Peyer's patch (tissue), 4 donors: Measurements from ENCODE around the gene PPT2. TPM values are rescaled to one million over a fixed set of nuclear protein-coding genes. Genes with fewer than 3 reads are reported as not detected.
"Not testable (repeated sequence)": the region's sequence is repeated elsewhere in the genome, so short reads cannot be mapped to it uniquely, and the experiment has no call there.

Source experiments
- DNase-seq, 3 donors: peaks; one replicate each; pipeline ENCODE4 v3.0.0-alpha.2; 2017 to 2019
- H3K27ac ChIP-seq, 4 donors: fragments of 200-600 bp; sonication (generic); one replicate each; pipeline ENCODE4 v1.5.1; 2016 to 2019
- H3K27me3 ChIP-seq, 2 donors: fragments of 200-600 bp; sonication (generic); one replicate each; pipeline ENCODE4 v1.5.1; 2019
- H3K36me3 ChIP-seq, 3 donors: fragments of 200-600 bp; sonication (generic); one replicate each; pipeline ENCODE4 v1.5.1; 2016 to 2019
- H3K4me1 ChIP-seq, 4 donors: fragments of 200-600 bp; sonication (generic); one replicate each; pipeline ENCODE4 v1.5.1; 2016 to 2019
- H3K4me3 ChIP-seq, 4 donors: fragments of 200-600 bp; sonication (generic); 1 replicate in 3 of 4; 2 replicates in 1 of 4; pipeline ENCODE4 v1.5.1; 2016 to 2019; ENCODE audit warnings: mild to moderate bottlenecking in 1 of 4
- H3K9me3 ChIP-seq, 4 donors: fragments of 200-600 bp; sonication (generic); one replicate each; pipeline ENCODE4 v1.5.1; 2016 to 2019; ENCODE audit warnings: mild to moderate bottlenecking in 1 of 4
- POLR2A ChIP-seq, 2 donors: fragments of 450-650 bp; IDR thresholded peaks; one replicate each; pipeline ENCODE4 v1.5.1; 2017; ENCODE audit warnings: antibody characterized with exemption in 2 of 2, mild to moderate bottlenecking in 2 of 2, moderate library complexity in 2 of 2
- total RNA-seq, 4 donors: library from RNA; depleted of rRNA; stranded (reverse); fragments of >200 nt; gene quantifications; one replicate each; pipeline ENCODE4 v1.1.0, GENCODE V29; 2016
- TF ChIP-seq, protein P1 (sequence below), 6 experiments: fragments of 450-650 bp in 4 of 6; fragments of 200-600 bp in 2 of 6; sonication (generic) in 1 of 6; IDR thresholded peaks; one replicate each; pipeline ENCODE4 v1.5.1; 2017 to 2019; ENCODE audit warnings: antibody characterized with exemption in 6 of 6, mild to moderate bottlenecking in 3 of 6, moderate library complexity in 1 of 6

The PPT2 gene
- total RNA-seq, 4 donors from 2014 or later = 7.4 to 121 (median 26.9) TPM

GRCh38 chr6:32183030-32183429 lies 29.1 kb downstream of the PPT2 start:
- peak overlapping the region in 1 of 4 donors; percentile 2 for H3K27ac ChIP-seq
- no peak overlapping the region for H3K4me3 ChIP-seq
- no peaks in the 10 kb centered on the region for H3K9me3 ChIP-seq
- peaks cover 0 to 46% (median 6%) of the 10 kb centered on the region in 4 donors for H3K4me1 ChIP-seq
- H3K36me3 ChIP-seq = peaks cover 0 to 66% (median 0%) of the 10 kb centered on the region in 3 donors
- no peaks in the 10 kb centered on the region for H3K27me3 ChIP-seq
- TF ChIP-seq POLR2A (IDR thresholded peaks at IDR 0.05) = no peak
- TF ChIP-seq, protein P1, sequence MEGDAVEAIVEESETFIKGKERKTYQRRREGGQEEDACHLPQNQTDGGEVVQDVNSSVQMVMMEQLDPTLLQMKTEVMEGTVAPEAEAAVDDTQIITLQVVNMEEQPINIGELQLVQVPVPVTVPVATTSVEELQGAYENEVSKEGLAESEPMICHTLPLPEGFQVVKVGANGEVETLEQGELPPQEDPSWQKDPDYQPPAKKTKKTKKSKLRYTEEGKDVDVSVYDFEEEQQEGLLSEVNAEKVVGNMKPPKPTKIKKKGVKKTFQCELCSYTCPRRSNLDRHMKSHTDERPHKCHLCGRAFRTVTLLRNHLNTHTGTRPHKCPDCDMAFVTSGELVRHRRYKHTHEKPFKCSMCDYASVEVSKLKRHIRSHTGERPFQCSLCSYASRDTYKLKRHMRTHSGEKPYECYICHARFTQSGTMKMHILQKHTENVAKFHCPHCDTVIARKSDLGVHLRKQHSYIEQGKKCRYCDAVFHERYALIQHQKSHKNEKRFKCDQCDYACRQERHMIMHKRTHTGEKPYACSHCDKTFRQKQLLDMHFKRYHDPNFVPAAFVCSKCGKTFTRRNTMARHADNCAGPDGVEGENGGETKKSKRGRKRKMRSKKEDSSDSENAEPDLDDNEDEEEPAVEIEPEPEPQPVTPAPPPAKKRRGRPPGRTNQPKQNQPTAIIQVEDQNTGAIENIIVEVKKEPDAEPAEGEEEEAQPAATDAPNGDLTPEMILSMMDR (IDR thresholded peaks at IDR 0.05) = no peak
- DNase-seq = no peak

- no peak for TF ChIP-seq POLR2A (IDR thresholded peaks at IDR 0.05)
- TF ChIP-seq, protein P1 (IDR thresholded peaks at IDR 0.05) = no peak
- peak in 1 of 3 donors; percentile 44 for DNase-seq
- Histone ChIP-seq H3K4me3 (no peak overlapping the region), H3K9me3 (no peaks in the 10 kb centered on the region), H3K27me3 (no peaks in the 10 kb centered on the region), H3K27ac (peak overlapping the region in 1 of 4 donors; percentile 2), H3K4me1 (peaks cover 0 to 52% (median 7%) of the 10 kb centered on the region in 4 donors), H3K36me3 (peaks cover 0 to 66% (median 0%) of the 10 kb centered on the region in 3 donors)
Measured at GRCh38 chr6:32183483-32184083, 29.6 kb downstream of the PPT2 start.

DNA sequence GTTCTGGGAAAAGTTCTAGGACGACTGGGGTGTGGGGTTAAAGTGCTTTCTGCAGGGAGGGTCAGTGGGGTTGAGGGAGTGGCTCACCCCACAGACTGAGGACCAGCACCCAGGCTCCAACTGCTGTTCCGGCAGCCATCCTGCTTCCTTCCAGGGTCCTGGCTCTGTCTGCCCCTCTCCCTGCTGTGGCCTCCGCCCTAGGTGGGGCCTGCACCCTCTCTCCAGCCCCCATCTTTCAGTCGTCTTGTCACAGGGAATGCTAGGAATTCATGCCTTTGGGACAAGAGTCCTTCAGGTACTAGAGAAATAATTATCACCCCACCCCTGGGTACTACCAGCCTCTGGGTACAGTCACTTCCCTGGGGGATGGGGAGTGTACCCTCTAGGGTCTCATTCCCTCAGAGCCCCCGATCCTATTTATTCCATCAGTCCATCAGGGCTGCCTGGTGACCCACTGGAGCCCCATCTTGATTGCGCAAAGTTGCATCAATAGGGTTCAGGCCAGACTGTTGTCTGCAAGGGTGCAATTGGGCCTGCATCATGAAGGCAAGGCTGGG lies 30.2 kb downstream of the PPT2 start, which contains the start of gene AGER:
Gene AGER (minus strand): TSS at position 170 of the 557 bp plus-strand sequence. CDS start 31 bp downstream, at position 139.
- no peaks in the 10 kb centered on the region for H3K27me3 ChIP-seq
- peak in 1 of 3 donors; percentile 44 for DNase-seq
- H3K4me1 ChIP-seq = peaks cover 0 to 54% (median 6%) of the 10 kb centered on the region in 4 donors
- TF ChIP-seq, protein P1 (IDR thresholded peaks at IDR 0.05) = no peak
- TF ChIP-seq POLR2A (IDR thresholded peaks at IDR 0.05) = no peak
- H3K4me3 ChIP-seq = no peak within 1 kb of the TSS
- H3K27ac ChIP-seq = peak within 1 kb of the TSS in 3 of 4 donors; percentile 2 to 42 (median 11)
- H3K9me3 ChIP-seq = no peaks in the 10 kb centered on the region
- H3K36me3 ChIP-seq = peaks cover 0 to 66% (median 0%) of the 10 kb centered on the region in 3 donors

- peak overlapping the region; percentile 55 to 98 (median 66) for H3K27ac ChIP-seq
- H3K27me3 ChIP-seq, H3K9me3 ChIP-seq, H3K4me3 ChIP-seq: not testable (repeated sequence)
- peaks cover 0 to 46% (median 4%) of the 10 kb centered on the region in 4 donors for H3K4me1 ChIP-seq
- H3K36me3 ChIP-seq = peaks cover 0 to 54% (median 0%) of the 10 kb centered on the region in 3 donors
- DNase-seq = peak; percentile 70 to 88 (median 75)
Measured at GRCh38 chr6:32185681-32186131, 31.8 kb downstream of the PPT2 start.

DNA sequence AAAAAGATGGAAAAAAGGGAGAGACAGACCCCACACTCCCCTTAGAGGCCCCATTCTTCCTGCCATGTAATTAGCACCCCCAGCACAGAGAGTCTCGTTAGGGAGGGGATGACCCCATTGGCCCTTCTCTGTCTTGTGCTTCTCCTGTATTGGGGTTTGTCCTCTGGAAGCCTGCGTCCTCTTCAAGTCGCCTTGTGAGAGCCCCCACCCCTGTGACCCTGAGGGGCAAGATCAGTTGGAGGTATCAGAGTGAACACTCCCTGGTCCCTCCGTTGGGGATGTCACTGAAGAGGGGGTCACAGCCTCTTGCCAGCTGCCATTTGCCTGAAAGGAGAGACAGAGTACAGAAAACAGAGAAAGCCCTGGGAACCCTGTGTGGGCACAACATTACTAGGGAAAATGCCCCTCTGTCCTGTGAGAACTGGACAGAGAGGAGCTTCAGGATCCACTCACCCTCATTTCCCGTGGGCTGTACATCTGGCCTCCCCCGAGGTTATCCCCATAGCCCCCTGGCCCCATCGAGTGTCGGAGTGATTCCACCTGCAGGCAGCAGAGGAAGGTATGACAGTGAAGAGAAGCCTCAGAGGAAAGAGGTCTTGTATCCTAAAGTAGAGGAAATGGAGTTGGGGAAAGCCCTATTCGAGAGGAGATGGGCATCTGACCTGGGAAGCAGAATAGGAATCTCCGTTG lies 32.4 kb downstream of the PPT2 start:
- not testable (repeated sequence) for H3K9me3 ChIP-seq, H3K4me3 ChIP-seq, H3K27me3 ChIP-seq
- peaks cover 0 to 49% (median 0%) of the 10 kb centered on the region in 3 donors for H3K36me3 ChIP-seq
- H3K27ac ChIP-seq = peak overlapping the region; percentile 55 to 98 (median 66)
- DNase-seq = peak in 1 of 3 donors; percentile 20
- H3K4me1 ChIP-seq = peaks cover 0 to 47% (median 5%) of the 10 kb centered on the region in 4 donors

- Histone ChIP-seq H3K36me3 (peaks cover 0 to 40% (median 0%) of the 10 kb centered on the region in 3 donors), H3K4me3 (no peak overlapping the region), H3K4me1 (peaks cover 0 to 50% (median 6%) of the 10 kb centered on the region in 4 donors), H3K9me3 (no peaks in the 10 kb centered on the region), H3K27ac (peak overlapping the region; percentile 55 to 98 (median 86)), H3K27me3 (no peaks in the 10 kb centered on the region)
- DNase-seq = peak in 1 of 3 donors; percentile 25
- TF ChIP-seq POLR2A (IDR thresholded peaks at IDR 0.05) = no peak
- TF ChIP-seq, protein P1 (IDR thresholded peaks at IDR 0.05) = no peak
Measured at GRCh38 chr6:32187009-32187709, 33.2 kb downstream of the PPT2 start.

GRCh38 chr6:32187725-32188380 lies 33.9 kb downstream of the PPT2 start:
- H3K9me3 ChIP-seq, H3K27me3 ChIP-seq: not testable (repeated sequence)
- peaks cover 0 to 55% (median 6%) of the 10 kb centered on the region in 4 donors for H3K4me1 ChIP-seq
- H3K27ac ChIP-seq = peak overlapping the region in 3 of 4 donors; percentile 92 to 98 (median 97)
- peak in 1 of 3 donors; percentile 37 for DNase-seq
- H3K4me3 ChIP-seq = peak overlapping the region in 2 of 4 donors; percentile 59 to 92
- peaks cover 0 to 33% (median 0%) of the 10 kb centered on the region in 3 donors for H3K36me3 ChIP-seq
